Suprapubic skin (tissue), 4 donors: ENCODE results near the gene TMEM244. TPM values are rescaled to one million over a fixed set of nuclear protein-coding genes. Genes with fewer than 3 reads are reported as not detected.

ENCODE experiments used
- DNase-seq, 2 donors: peaks; one replicate each; pipeline ENCODE4 v3.0.0-alpha.2; 2019; ENCODE audit warnings: low spot score in 2 of 2
- H3K27ac ChIP-seq: fragments of 200-600 bp; sonication (generic); one replicate; pipeline ENCODE4 v1.5.1; 2019
- H3K27me3 ChIP-seq: fragments of 200-600 bp; sonication (generic); one replicate; pipeline ENCODE4 v1.5.1; 2019
- H3K36me3 ChIP-seq: fragments of 200-600 bp; sonication (generic); one replicate; pipeline ENCODE4 v1.5.1; 2019
- H3K4me1 ChIP-seq: fragments of 200-600 bp; sonication (generic); one replicate; pipeline ENCODE4 v1.5.1; 2019
- H3K4me3 ChIP-seq: fragments of 200-600 bp; sonication (generic); one replicate; pipeline ENCODE4 v1.5.1; 2019; ENCODE audit warnings: mild to moderate bottlenecking
- H3K9me3 ChIP-seq: fragments of 200-600 bp; sonication (generic); one replicate; pipeline ENCODE4 v1.5.1; 2019
- EP300 ChIP-seq: sonication (generic); formaldehyde crosslinking; IDR thresholded peaks from one replicate; pipeline ENCODE4 v1.6.1; 2017; ENCODE audit warnings: antibody characterized with exemption
- POLR2A ChIP-seq, 2 donors: fragments of 450-650 bp; IDR thresholded peaks; one replicate each; pipeline ENCODE4 v1.6.1; 2017; ENCODE audit warnings: antibody characterized with exemption in 2 of 2, mild to moderate bottlenecking in 2 of 2, moderate library complexity in 2 of 2
- POLR2AphosphoS5 ChIP-seq, 3 donors: sonication (generic); formaldehyde crosslinking; IDR thresholded peaks; one replicate each; pipeline ENCODE4 v1.6.1; 2017; ENCODE audit warnings: antibody characterized with exemption in 3 of 3
- WGBS: methylation state at CpG from one replicate; pipeline ENCODE4 v1.1.5; 2018; 5-methylcytosine and 5-hydroxymethylcytosine counted together
- total RNA-seq, 4 donors: library from RNA; depleted of rRNA; stranded (reverse); fragments of >200 nt; gene quantifications; one replicate each; pipeline ENCODE4 v1.1.0, GENCODE V29; 2016
- TF ChIP-seq, protein P1 (sequence below), 2 donors: fragments of 200-600 bp in 1 of 2; fragments of 450-650 bp in 1 of 2; sonication (generic) in 1 of 2; IDR thresholded peaks; one replicate each; pipeline ENCODE4 v1.5.1; 2016 to 2019; ENCODE audit warnings: antibody characterized with exemption in 2 of 2, mild to moderate bottlenecking in 1 of 2, moderate library complexity in 1 of 2

Gene TMEM244
- total RNA-seq, 4 donors from 2014 or later, result not detected

DNA sequence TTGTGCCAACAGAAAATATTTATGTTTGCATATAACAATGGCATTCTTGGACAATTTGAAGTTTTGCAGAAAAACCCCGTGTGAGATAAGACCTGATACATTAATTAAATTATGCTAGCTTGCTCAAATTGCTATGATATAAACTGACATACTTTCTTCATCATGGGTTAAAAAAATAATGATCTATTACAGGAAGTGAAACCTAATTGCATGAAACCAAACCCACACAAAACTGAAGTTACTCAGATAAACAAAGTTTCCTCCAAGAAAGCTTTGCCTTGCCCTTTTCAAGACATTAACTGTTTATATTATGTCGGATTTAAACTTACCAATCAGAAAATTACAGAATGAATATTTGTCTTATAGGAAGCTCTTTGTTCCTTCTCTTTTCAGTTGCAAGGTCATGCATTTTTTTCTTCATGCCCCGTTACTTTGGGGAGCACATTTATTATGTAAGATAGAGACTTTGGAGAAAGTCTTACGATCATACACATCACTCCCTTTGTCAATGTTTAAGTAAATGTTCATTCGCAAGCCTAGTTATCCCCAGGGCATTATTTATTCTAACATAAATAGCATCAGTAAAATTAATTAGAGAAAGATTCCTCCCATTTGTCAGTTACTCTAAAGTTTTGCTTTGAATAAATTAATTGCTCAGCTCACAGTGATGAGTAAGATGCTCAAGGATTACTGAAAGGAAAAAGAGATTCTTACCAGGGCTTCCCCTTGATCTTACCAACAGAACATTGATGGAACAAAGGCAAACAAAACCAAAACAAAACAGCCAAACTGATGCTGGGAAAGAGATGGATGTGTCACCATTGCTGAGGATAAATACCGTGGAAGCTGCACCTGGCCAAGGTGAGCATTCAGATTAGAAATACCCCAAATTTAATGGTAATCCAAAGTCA, 14.8 kb upstream of the TMEM244 start:
- 61% methylated on average over 6 of the region's 6 CpGs for WGBS
- Histone ChIP-seq H3K27me3 (no peaks in the 10 kb centered on the region), H3K4me3 (no peak overlapping the region), H3K4me1 (no peaks in the 10 kb centered on the region), H3K36me3 (no peaks in the 10 kb centered on the region), H3K27ac (no peak overlapping the region), H3K9me3 (no peaks in the 10 kb centered on the region)
- no peak for TF ChIP-seq EP300
- TF ChIP-seq, protein P1, sequence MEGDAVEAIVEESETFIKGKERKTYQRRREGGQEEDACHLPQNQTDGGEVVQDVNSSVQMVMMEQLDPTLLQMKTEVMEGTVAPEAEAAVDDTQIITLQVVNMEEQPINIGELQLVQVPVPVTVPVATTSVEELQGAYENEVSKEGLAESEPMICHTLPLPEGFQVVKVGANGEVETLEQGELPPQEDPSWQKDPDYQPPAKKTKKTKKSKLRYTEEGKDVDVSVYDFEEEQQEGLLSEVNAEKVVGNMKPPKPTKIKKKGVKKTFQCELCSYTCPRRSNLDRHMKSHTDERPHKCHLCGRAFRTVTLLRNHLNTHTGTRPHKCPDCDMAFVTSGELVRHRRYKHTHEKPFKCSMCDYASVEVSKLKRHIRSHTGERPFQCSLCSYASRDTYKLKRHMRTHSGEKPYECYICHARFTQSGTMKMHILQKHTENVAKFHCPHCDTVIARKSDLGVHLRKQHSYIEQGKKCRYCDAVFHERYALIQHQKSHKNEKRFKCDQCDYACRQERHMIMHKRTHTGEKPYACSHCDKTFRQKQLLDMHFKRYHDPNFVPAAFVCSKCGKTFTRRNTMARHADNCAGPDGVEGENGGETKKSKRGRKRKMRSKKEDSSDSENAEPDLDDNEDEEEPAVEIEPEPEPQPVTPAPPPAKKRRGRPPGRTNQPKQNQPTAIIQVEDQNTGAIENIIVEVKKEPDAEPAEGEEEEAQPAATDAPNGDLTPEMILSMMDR (IDR thresholded peaks at IDR 0.05), result no peak
- no peak for TF ChIP-seq POLR2A (IDR thresholded peaks at IDR 0.05)
- no peak for TF ChIP-seq POLR2AphosphoS5 (IDR thresholded peaks at IDR 0.05)
- no peak for DNase-seq

DNA sequence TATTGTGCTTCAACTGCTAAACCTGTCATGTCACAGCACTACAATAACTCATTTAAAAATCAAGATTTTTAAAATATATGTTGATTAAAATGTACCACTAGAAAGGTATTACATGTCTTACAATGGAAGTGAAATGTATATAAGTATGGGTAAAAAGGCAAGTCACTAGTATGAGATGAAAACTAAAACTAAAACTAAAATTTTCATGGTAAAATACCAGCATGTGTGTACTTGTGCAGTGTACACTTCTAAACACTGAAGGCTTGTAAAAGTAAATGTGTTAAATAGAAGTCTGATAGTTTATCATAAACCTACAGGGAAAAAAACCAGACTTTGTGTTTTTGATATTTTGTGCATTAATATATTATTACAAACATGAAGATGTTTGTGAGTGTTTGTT, 13.7 kb upstream of the TMEM244 start:
- Histone ChIP-seq H3K4me1 (no peaks in the 10 kb centered on the region), H3K9me3 (no peaks in the 10 kb centered on the region), H3K27ac (no peak overlapping the region), H3K36me3 (no peaks in the 10 kb centered on the region), H3K27me3 (no peaks in the 10 kb centered on the region), H3K4me3 (no peak overlapping the region)
- no peak for TF ChIP-seq POLR2A (IDR thresholded peaks at IDR 0.05)
- no peak for TF ChIP-seq EP300
- TF ChIP-seq, protein P1 (IDR thresholded peaks at IDR 0.05), result no peak
- TF ChIP-seq POLR2AphosphoS5 (IDR thresholded peaks at IDR 0.05), result no peak
- no peak for DNase-seq

DNA sequence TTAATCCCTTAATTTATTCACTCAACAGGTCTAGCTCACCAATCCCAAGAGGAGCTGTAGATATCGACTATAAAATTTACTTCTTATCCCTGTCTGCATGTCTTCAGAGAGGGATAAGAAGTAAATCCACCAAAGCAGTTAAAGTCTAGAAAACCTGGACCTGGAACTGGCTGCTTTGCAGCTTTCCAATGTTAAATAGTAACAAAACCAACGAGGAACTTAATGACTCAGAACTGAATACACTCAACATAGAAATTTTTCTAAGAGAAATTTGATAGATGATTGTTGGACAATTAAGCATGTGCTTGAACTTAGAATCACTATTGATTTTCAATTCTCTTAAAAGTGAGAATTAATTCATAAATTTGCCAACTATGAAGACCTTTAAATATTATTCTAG, 11.5 kb upstream of the TMEM244 start:
- 49% methylated on average over 2 of the region's 2 CpGs for WGBS
- DNase-seq, result no peak
- Histone ChIP-seq H3K4me1 (no peaks in the 10 kb centered on the region), H3K36me3 (no peaks in the 10 kb centered on the region), H3K4me3 (no peak overlapping the region), H3K27me3 (no peaks in the 10 kb centered on the region), H3K9me3 (no peaks in the 10 kb centered on the region), H3K27ac (no peak overlapping the region)
- TF ChIP-seq, protein P1 (IDR thresholded peaks at IDR 0.05), result no peak
- no peak for TF ChIP-seq EP300
- TF ChIP-seq POLR2A (IDR thresholded peaks at IDR 0.05), result no peak
- TF ChIP-seq POLR2AphosphoS5 (IDR thresholded peaks at IDR 0.05), result no peak

DNA sequence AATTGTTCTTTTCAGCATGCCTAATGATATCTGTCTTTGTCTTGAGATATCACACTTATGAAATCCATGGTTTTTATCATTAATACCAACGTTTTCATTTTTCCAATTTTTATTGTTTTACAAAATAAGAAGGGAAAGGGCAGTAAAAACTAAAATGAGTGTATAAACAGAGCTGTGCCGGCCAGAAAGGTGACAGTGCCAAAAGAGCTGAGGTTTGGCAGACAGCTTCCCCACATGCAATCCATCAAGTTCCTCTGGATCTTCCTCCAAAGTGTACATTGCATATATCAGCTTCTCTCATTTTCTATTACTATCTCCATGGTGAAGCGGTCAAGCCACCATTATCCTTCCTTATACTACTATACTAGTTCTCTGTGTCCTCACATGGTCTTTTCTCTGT, 10.1 kb upstream of the TMEM244 start:
- H3K27me3 ChIP-seq, result no peaks in the 10 kb centered on the region
- no peaks in the 10 kb centered on the region for H3K9me3 ChIP-seq
- no peak overlapping the region for H3K4me3 ChIP-seq
- no peaks in the 10 kb centered on the region for H3K4me1 ChIP-seq
- 43% methylated on average over 3 of the region's 3 CpGs for WGBS
- no peaks in the 10 kb centered on the region for H3K36me3 ChIP-seq
- DNase-seq, result no peak
- H3K27ac ChIP-seq, result no peak overlapping the region
- TF ChIP-seq, protein P1 (IDR thresholded peaks at IDR 0.05), result no peak
- TF ChIP-seq POLR2AphosphoS5 (IDR thresholded peaks at IDR 0.05) (no peak), EP300 (no peak), POLR2A (IDR thresholded peaks at IDR 0.05) (no peak)

DNA sequence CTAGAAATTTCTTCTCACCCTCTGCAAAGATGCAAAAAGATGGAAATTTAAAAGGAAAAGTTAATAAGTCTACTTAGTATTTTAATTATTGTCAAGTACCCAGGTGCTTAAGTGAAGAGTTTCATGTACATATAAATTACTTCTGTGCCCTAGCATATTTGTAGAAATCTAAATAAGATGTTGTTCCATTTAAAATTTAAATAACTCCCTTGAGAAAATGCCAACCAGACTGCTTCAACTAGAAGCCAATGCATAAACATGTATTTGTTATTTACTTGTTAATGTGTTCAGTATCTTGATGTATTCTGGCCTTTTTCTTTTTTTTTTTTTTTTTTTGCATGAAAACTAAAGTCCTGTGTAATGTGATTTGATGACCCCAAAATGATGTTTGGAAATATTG, 6.3 kb upstream of the TMEM244 start:
- Histone ChIP-seq H3K36me3 (no peaks in the 10 kb centered on the region), H3K9me3 (no peaks in the 10 kb centered on the region), H3K27ac (no peak overlapping the region), H3K4me3 (no peak overlapping the region), H3K4me1 (no peaks in the 10 kb centered on the region), H3K27me3 (no peaks in the 10 kb centered on the region)
- TF ChIP-seq POLR2AphosphoS5 (IDR thresholded peaks at IDR 0.05) (no peak), POLR2A (IDR thresholded peaks at IDR 0.05) (no peak), EP300 (no peak)
- TF ChIP-seq, protein P1 (IDR thresholded peaks at IDR 0.05), result no peak
- DNase-seq, result no peak
